K562 (cell line): ENCODE measurements around the gene UNC13C. TPM values are rescaled to one million over a fixed set of nuclear protein-coding genes. Genes with fewer than 3 reads are reported as not detected.

ENCODE experiments used
- ATAC-seq: fragments of 200-7000 bp; cut with Tn5 transposase; 3 replicates; pipeline ENCODE4 v1.9.1; 2020; ENCODE audit warnings: moderate library complexity
- BruUV-seq: library from RNA; stranded (reverse); fragments of 400-500 nt; replicated peaks from 2 replicates; lab custom pipeline; 2021; lab: Mats Ljungman, UMichigan
- CTCF ChIA-PET: fragments of 300-600 bp; formaldehyde crosslinking; extraction: SDS; loops from one replicate; lab custom pipeline; 2021; ENCODE audit warnings: low intra/inter-chr PET ratio; lab: Yijun Ruan, JAX
- POLR2A ChIA-PET: fragments of 300-600, 350-650 bp; sonication (Branson Sonifier 250); formaldehyde crosslinking; extraction: SDS; loops from one replicate; lab custom pipeline; 2021; ENCODE audit warnings: antibody characterized with exemption, inconsistent platforms; lab: Yijun Ruan, JAX
- DNase-seq, 4 experiments: peaks; one replicate each; pipeline versions ENCODE4 v3.0.0 to v3.0.0-alpha.2; 2011 to 2018; ENCODE audit warnings: low spot score in 3 of 4, mixed read lengths in 3 of 4; ENCODE audit errors: extremely low read depth in 1 of 4
- FAIRE-seq: peaks from 2 replicates; lab custom pipeline; 2011; peaks lifted over from hg19 to GRCh38; lab: Jason Lieb, UNC
- H2AFZ ChIP-seq: 2 replicates; pipeline ENCODE4 v1.6.0; 2011; ENCODE audit warnings: low read depth, low read length, control low read depth, inconsistent platforms
- H3K27ac ChIP-seq: fragments of 200-600 bp; 3 replicates; pipeline ENCODE4 v1.8.0; 2011; ENCODE audit warnings: low read depth, mild to moderate bottlenecking, control low read depth, inconsistent platforms, low read length, moderate library complexity, mixed read lengths; ENCODE audit errors: extremely low read depth
- H3K27me3 ChIP-seq, 2 experiments: fragments of 300-600 bp in 1 of 2; 2 replicates in 1 of 2; 3 replicates in 1 of 2; pipeline versions ENCODE4 v1.6.0 to v1.8.0; 2011; ENCODE audit warnings: inconsistent platforms in 2 of 2, low read length in 2 of 2, mild to moderate bottlenecking in 1 of 2, mixed read lengths in 1 of 2, moderate library complexity in 1 of 2; ENCODE audit not compliant: control insufficient read depth in 2 of 2, insufficient read depth in 2 of 2
- H3K36me3 ChIP-seq: fragments of 300-600 bp; 3 replicates; pipeline ENCODE4 v1.8.0; 2011; ENCODE audit warnings: mild to moderate bottlenecking, low read length, inconsistent platforms; ENCODE audit not compliant: control insufficient read depth, insufficient read depth
- H3K4me1 ChIP-seq, 2 experiments: fragments of 200-600 bp in 1 of 2; replicated peaks in 1 of 2; 2 replicates in 1 of 2; 3 replicates in 1 of 2; pipeline versions ENCODE4 v1.5.1 to v1.8.0; 2011; ENCODE audit warnings: inconsistent platforms in 2 of 2, low read length in 2 of 2, mild to moderate bottlenecking in 1 of 2, mixed read lengths in 1 of 2, moderate library complexity in 1 of 2; ENCODE audit not compliant: control insufficient read depth in 2 of 2, insufficient read depth in 2 of 2
- H3K4me2 ChIP-seq: 2 replicates; pipeline ENCODE4 v1.6.1; 2011; ENCODE audit warnings: low read length, control low read depth, inconsistent platforms, mixed read lengths; ENCODE audit not compliant: insufficient read depth
- H3K4me3 ChIP-seq: fragments of 200-600 bp; sonication (generic), shearing (Covaris generic); 2 replicates; pipeline ENCODE4 v1.5.1; 2016; ENCODE audit warnings: control low read depth, inconsistent platforms
- H3K79me2 ChIP-seq: fragments of 200-600 bp; 3 replicates; pipeline ENCODE4 v1.8.0; 2011; ENCODE audit warnings: low read length, inconsistent platforms; ENCODE audit not compliant: control insufficient read depth, insufficient read depth
- H3K9ac ChIP-seq, 2 experiments: 2 replicates each; pipeline versions ENCODE4 v1.6.0 to v1.6.1; 2011; ENCODE audit warnings: low read depth in 2 of 2, low read length in 2 of 2, control low read depth in 1 of 2, inconsistent platforms in 1 of 2, mild to moderate bottlenecking in 1 of 2, mixed read lengths in 1 of 2; ENCODE audit not compliant: insufficient read depth in 1 of 2
- H3K9me1 ChIP-seq: one replicate; pipeline ENCODE4 v1.6.0; 2011; ENCODE audit warnings: inconsistent platforms, mild to moderate bottlenecking, low read length, moderate library complexity; ENCODE audit not compliant: control insufficient read depth, insufficient read depth
- H3K9me3 ChIP-seq: replicated peaks from 2 replicates; pipeline ENCODE4 v1.5.1; 2011; ENCODE audit warnings: low read depth, low read length, inconsistent platforms; ENCODE audit not compliant: control insufficient read depth, insufficient read depth
- H4K20me1 ChIP-seq: replicated peaks from 2 replicates; pipeline ENCODE4 v1.6.1; 2011; ENCODE audit warnings: low read length, inconsistent platforms, mixed read lengths; ENCODE audit not compliant: control insufficient read depth, insufficient read depth
- CTBP1 ChIP-seq: fragments of 450-650 bp; IDR thresholded peaks from 2 replicates; pipeline ENCODE4 v1.6.1; 2016; ENCODE audit warnings: borderline replicate concordance
- FOSL1 ChIP-seq: fragments of 200-800 bp; sonication (Bioruptor generic); conservative IDR thresholded peaks from 2 replicates; pipeline ENCODE4 v1.6.1; 2016; ENCODE audit warnings: missing genetic modification characterization, missing compliant biosample characterization
- GABPA ChIP-seq: fragments of 200-800 bp; sonication (Bioruptor generic); conservative IDR thresholded peaks from 2 replicates; pipeline ENCODE4 v1.6.1; 2016; ENCODE audit warnings: low read depth, missing genetic modification characterization, missing compliant biosample characterization
- HSF4 ChIP-seq: fragments of 250-450 bp; sonication (Bioruptor Pico); IDR thresholded peaks from 2 replicates; pipeline ENCODE4 v2.1.2; 2022; ENCODE audit warnings: mild to moderate bottlenecking, moderate library complexity, borderline replicate concordance
- MECOM ChIP-seq: fragments of 250-450 bp; sonication (Bioruptor Pico); IDR thresholded peaks from 2 replicates; pipeline ENCODE4 v1.8.0; 2022; ENCODE audit warnings: inconsistent platforms
- MED1 ChIP-seq: sonication (generic); formaldehyde crosslinking; IDR thresholded peaks from 2 replicates; pipeline ENCODE4 v1.8.1; 2023; ENCODE audit warnings: missing genetic modification reagents, borderline replicate concordance
- MYBL2 ChIP-seq, 2 experiments: fragments of 450-650 bp in 1 of 2; sonication (generic) in 1 of 2; formaldehyde crosslinking in 1 of 2; IDR thresholded peaks; 2 replicates each; pipeline versions ENCODE4 v1.6.1 to v1.8.1; 2017 to 2022; ENCODE audit warnings: borderline replicate concordance in 1 of 2, inconsistent platforms in 1 of 2, low read depth in 1 of 2, mild to moderate bottlenecking in 1 of 2, missing genetic modification reagents in 1 of 2, moderate library complexity in 1 of 2
- SIRT6 ChIP-seq: IDR thresholded peaks from one replicate; pipeline ENCODE4 v1.6.1; 2012; ENCODE audit warnings: low read depth, mild to moderate bottlenecking, control low read depth, inconsistent platforms, low read length, moderate library complexity
- SMAD3 ChIP-seq: fragments of 450-650 bp; formaldehyde crosslinking; conservative IDR thresholded peaks from 2 replicates; pipeline ENCODE4 v1.4.0; 2020; ENCODE audit warnings: mild to moderate bottlenecking
- ZBTB11 ChIP-seq, 3 experiments: fragments of 200-800 bp in 1 of 3; fragments of 250-450 bp in 1 of 3; fragments of 450-650 bp in 1 of 3; sonication (Bioruptor Pico) in 1 of 3; sonication (Bioruptor generic) in 1 of 3; formaldehyde crosslinking in 1 of 3; IDR thresholded peaks; 2 replicates each; pipeline versions ENCODE4 v1.6.1 to v1.8.0; 2016 to 2022; ENCODE audit warnings: mild to moderate bottlenecking in 2 of 3, missing genetic modification characterization in 2 of 3, missing compliant biosample characterization in 1 of 3, moderate library complexity in 1 of 3
- ZNF184 ChIP-seq: sonication (generic); formaldehyde crosslinking; IDR thresholded peaks from 2 replicates; pipeline ENCODE4 v1.5.0; 2020; ENCODE audit warnings: missing genetic modification reagents
- ZNF449 ChIP-seq: fragments of 250-450 bp; sonication (Bioruptor Pico); IDR thresholded peaks from 2 replicates; pipeline ENCODE4 v1.8.0; 2022; ENCODE audit warnings: moderate library complexity, mild to moderate bottlenecking, inconsistent platforms
- ZNF655 ChIP-seq: fragments of 250-450 bp; sonication (Bioruptor Pico); IDR thresholded peaks from 2 replicates; pipeline ENCODE4 v1.5.0; 2021
- WGBS: fragments of 100-300 bp; shearing (Covaris generic); methylation state at CpG from one replicate; pipeline ENCODE4 v1.1.6; 2016; ENCODE audit warnings: low coverage, mixed read lengths; ENCODE audit not compliant: insufficient coverage; ENCODE audit errors: missing lambda C conversion rate; 5-methylcytosine and 5-hydroxymethylcytosine counted together
- in situ Hi-C: fragments of 300-500 bp; cut with MboI; formaldehyde crosslinking; loops from 4 replicates; pipeline ENCODE4 v1.15.0; 2018; ENCODE audit warnings: inconsistent platforms, mixed read lengths
- intact Hi-C: fragments of 100-400 bp; cut with micrococcal nuclease; formaldehyde crosslinking; loops from 2 replicates; pipeline ENCODE4 v1.14.2; 2022
- polyA plus RNA-seq, 8 experiments: library from polyadenylated mRNA; depleted of rRNA in 4 of 8; stranded (reverse) in 5 of 8; unstranded in 3 of 8; fragments of >200 nt; fragmentation: Nextera tagmentation in 2 of 8; fragmentation: Illumina TruSeq in 1 of 8; extraction: Ambion mirVana in 2 of 8; extraction: Trizol in 1 of 8; gene quantifications; 2 replicates each; pipeline versions ENCODE4 v1.2.1 to v1.2.3, GENCODE V29; 2011 to 2014; ENCODE audit warnings: inconsistent platforms in 1 of 8, missing spikeins in 1 of 8
- total RNA-seq, 7 experiments: library from RNA; depleted of rRNA in 6 of 7; stranded (reverse); fragments of >200 nt in 6 of 7; fragmentation: Illumina TruSeq in 2 of 7; extraction: Trizol in 2 of 7; gene quantifications; 2 replicates each; pipeline versions ENCODE4 v1.2.1 to v1.2.3, GENCODE V29; 2011 to 2021; ENCODE audit warnings: low replicate concordance in 1 of 7

The UNC13C gene
- total and polyA plus RNA-seq, 9 of the 15 experiments (the other 6 are each of a cell fraction or from before 2014, with no cell fraction given): not detected

- no peak for TF ChIP-seq ZBTB11 (CRISPR knock-in tag; IDR thresholded peaks at IDR 0.05)
Measured at GRCh38 chr15:54345301-54345700, 367.1 kb downstream of the UNC13C start (continued).

GRCh38 chr15:54345827-54346226 is 367.6 kb downstream of the UNC13C start:
- H2AFZ ChIP-seq: no peak overlapping the region
- no peaks in the 10 kb centered on the region for H4K20me1 ChIP-seq
- no peak overlapping the region for H3K4me2 ChIP-seq
- in situ Hi-C loops (no loop called here), intact Hi-C loops (no loop called here)
- H3K4me3 ChIP-seq: no peak overlapping the region
- ATAC-seq (no peak), FAIRE-seq (no peak), DNase-seq (no peak)
- H3K9ac ChIP-seq: no peak overlapping the region
- 1% methylated on average over 7 of the region's 7 CpGs for WGBS
- H3K9me3 ChIP-seq: no peaks in the 10 kb centered on the region
- H3K9me1 ChIP-seq: no peaks in the 10 kb centered on the region
- H3K27ac ChIP-seq: no peak overlapping the region
- POLR2A ChIA-PET: no interaction called here
- H3K4me1 ChIP-seq: no peaks in the 10 kb centered on the region
- TF ChIP-seq HSF4 (CRISPR knock-in tag) (no peak), GABPA (no peak), FOSL1 (tag) (no peak), MECOM (CRISPR knock-in tag) (no peak), ZNF655 (CRISPR knock-in tag) (no peak), SIRT6 (no peak), MED1 (no peak), SMAD3 (CRISPR knock-in tag) (no peak), CTBP1 (no peak), ZNF449 (no peak), MYBL2 (IDR thresholded peaks at IDR 0.05; ENCODE audit: low read depth) (no peak), MYBL2 (CRISPR knock-in tag; IDR thresholded peaks at IDR 0.05; ENCODE audit: borderline replicate concordance) (no peak), ZNF184 (CRISPR knock-in tag) (no peak)
- no peaks in the 10 kb centered on the region for H3K27me3 ChIP-seq
- H3K79me2 ChIP-seq: no peaks in the 10 kb centered on the region
- CTCF ChIA-PET: no interaction called here
- no TSS peak for BruUV-seq
- H3K36me3 ChIP-seq: no peaks in the 10 kb centered on the region
